Renal cortical epithelial cell (primary cell): ENCODE results near the gene GNGT2. TPM values are rescaled to one million over a fixed set of nuclear protein-coding genes. Genes with fewer than 3 reads are reported as not detected.
"Not testable (repeated sequence)": the region's sequence is repeated elsewhere in the genome, so short reads cannot be mapped to it uniquely, and the experiment has no call there.

Source experiments
- DNase-seq: peaks from one replicate; pipeline ENCODE4 v3.0.0-alpha.2; 2011; ENCODE audit warnings: low read depth
- total RNA-seq: library from RNA; depleted of rRNA; stranded (reverse); fragments of >200 nt; gene quantifications from 2 replicates; pipeline ENCODE4 v1.2.3, GENCODE V29; 2014

The GNGT2 gene
- total RNA-seq, 1 donor from 2014 or later = not detected

- DNase-seq = no peak
Observed at GRCh38 chr17:49204516-49204915, 5.9 kb downstream of the GNGT2 start.

GRCh38 chr17:49203796-49204195 lies 6.6 kb downstream of the GNGT2 start:
- DNase-seq = no peak

- peak; percentile 47 for DNase-seq
Observed at GRCh38 chr17:49201481-49201927, 8.9 kb downstream of the GNGT2 start.

GRCh38 chr17:49200423-49201083 lies 9.8 kb downstream of the GNGT2 start:
- no peak for DNase-seq

- DNase-seq = peak; percentile 33
Observed at GRCh38 chr17:49198211-49198610, 12.2 kb downstream of the GNGT2 start.

- DNase-seq = no peak
Observed at GRCh38 chr17:49197346-49197998, 12.9 kb downstream of the GNGT2 start.

GRCh38 chr17:49196520-49196919 lies 13.9 kb downstream of the GNGT2 start:
- DNase-seq = no peak

GRCh38 chr17:49195751-49196150 lies 14.6 kb downstream of the GNGT2 start:
- no peak for DNase-seq

GRCh38 chr17:49194297-49194607 lies 16.1 kb downstream of the GNGT2 start:
- no peak for DNase-seq

- peak; percentile 99 for DNase-seq
Observed at GRCh38 chr17:49193513-49194296, 16.7 kb downstream of the GNGT2 start.

- DNase-seq = peak; percentile 66
Observed at GRCh38 chr17:49191917-49192741, 18.2 kb downstream of the GNGT2 start.

- no peak for DNase-seq
Observed at GRCh38 chr17:49191409-49191916, 18.9 kb downstream of the GNGT2 start.

- no peak for DNase-seq
Observed at GRCh38 chr17:49190932-49191331, 19.4 kb downstream of the GNGT2 start.

GRCh38 chr17:49187301-49187700 lies 23.1 kb downstream of the GNGT2 start:
- DNase-seq = no peak

- not testable (repeated sequence) for DNase-seq
Observed at GRCh38 chr17:49185381-49185780, 25.0 kb downstream of the GNGT2 start.

- not testable (repeated sequence) for DNase-seq
Observed at GRCh38 chr17:49184522-49184921, 25.9 kb downstream of the GNGT2 start.

GRCh38 chr17:49183801-49184200 lies 26.6 kb downstream of the GNGT2 start:
- no peak for DNase-seq

GRCh38 chr17:49183341-49183740 lies 27.0 kb downstream of the GNGT2 start:
- no peak for DNase-seq

- no peak for DNase-seq
Observed at GRCh38 chr17:49180998-49181635, 29.3 kb downstream of the GNGT2 start.

GRCh38 chr17:49180303-49180702 lies 30.1 kb downstream of the GNGT2 start:
- peak; percentile 30 for DNase-seq

- not testable (repeated sequence) for DNase-seq
Observed at GRCh38 chr17:49175978-49176377, 34.4 kb downstream of the GNGT2 start.
